ENCODE measurements around the gene OXCT1. TPM values are rescaled to one million over a fixed set of nuclear protein-coding genes. Genes with fewer than 3 reads are reported as not detected.

OXCT1 gene
- total and polyA plus RNA-seq, 9 of the 15 experiments (the other 6 are each of a cell fraction or from before 2014, with no cell fraction given) = 24.7 to 61.2 (median 41.9) TPM

- TF ChIP-seq GTF2F1 (IDR thresholded peaks at IDR 0.05; ENCODE audit: low read depth, low read length) (no peak), ZNF717 (CRISPR knock-in tag; IDR thresholded peaks at IDR 0.05) (no peak), BCL6 (CRISPR knock-in tag; IDR thresholded peaks at IDR 0.05) (no peak), SOX6 (IDR thresholded peaks at IDR 0.05) (no peak), ESRRA (IDR thresholded peaks at IDR 0.05; ENCODE audit: borderline replicate concordance, low read depth) (no peak), FUS (optimal IDR thresholded peaks at IDR 0.05; ENCODE audit: low read depth, low read length) (no peak), MYBL2 (IDR thresholded peaks at IDR 0.05; ENCODE audit: low read depth) (peak; percentile 48; the same call in 1 of the 2 replicates), MYBL2 (CRISPR knock-in tag; IDR thresholded peaks at IDR 0.05; ENCODE audit: borderline replicate concordance) (no peak), HOMEZ (CRISPR knock-in tag; IDR thresholded peaks at IDR 0.05) (no peak), HCFC1 (IDR thresholded peaks at IDR 0.05; ENCODE audit: low read depth, low read length) (no peak), ZNF830 (CRISPR knock-in tag; IDR thresholded peaks at IDR 0.05) (no peak), E2F4 (CRISPR knock-in tag; IDR thresholded peaks at IDR 0.05; ENCODE audit: low read depth) (no peak), ATF3 (IDR thresholded peaks at IDR 0.05) (peak; percentile 87), ATF3 (CRISPR knock-in tag; conservative IDR thresholded peaks at IDR 0.05) (no peak), ZNF668 (CRISPR knock-in tag; IDR thresholded peaks at IDR 0.05) (no peak), TAF9B (IDR thresholded peaks at IDR 0.05; ENCODE audit: partially characterized antibody) (no peak), MEIS2 (IDR thresholded peaks at IDR 0.05; ENCODE audit: partially characterized antibody) (peak; percentile 62), CREB3 (tag; conservative IDR thresholded peaks at IDR 0.05; ENCODE audit: low read depth) (no peak), JUN (IDR thresholded peaks at IDR 0.05; ENCODE audit: borderline replicate concordance, low read depth, low read length) (no peak), JUN (CRISPR knock-in tag; IDR thresholded peaks at IDR 0.05; ENCODE audit: borderline replicate concordance) (no peak), HDAC6 (IDR thresholded peaks at IDR 0.05; ENCODE audit: low read depth, low read length) (no peak), SPI1 (IDR thresholded peaks at IDR 0.05; ENCODE audit: borderline replicate concordance, low read depth, low read length) (no peak), ZFP91 (CRISPR knock-in tag; IDR thresholded peaks at IDR 0.05) (no peak), PHF8 (IDR thresholded peaks at IDR 0.05; ENCODE audit: borderline replicate concordance, low read length) (no peak)
Observed at GRCh38 chr5:41738710-41739354, 131.4 kb downstream of the OXCT1 start (continued).

All from K562 (cell line).